ENCODE results near the gene KCND2. TPM values are rescaled to one million over a fixed set of nuclear protein-coding genes. Genes with fewer than 3 reads are reported as not detected.

The KCND2 gene
- total and polyA plus RNA-seq, 2 experiments from 2014 or later: 0.45 to 2.2 TPM

- no peak for DNase-seq (ENCODE audit: low read depth in 1 of 2, low spot score in 1 of 2)
- TF ChIP-seq CTCF (IDR thresholded peaks at IDR 0.05; ENCODE audit: low read depth, low read length): no peak
- Histone ChIP-seq H3K9me3 (ENCODE audit: low read depth) (no peaks in the 10 kb centered on the region), H3K4me1 (ENCODE audit: low read depth) (peaks cover 8% of the 10 kb centered on the region), H3K27ac (no peak overlapping the region), H3K27me3 (no peaks in the 10 kb centered on the region), H3K4me3 (no peak overlapping the region), H3K36me3 (no peaks in the 10 kb centered on the region)
Measured at GRCh38 chr7:120718361-120718760, 445.4 kb downstream of the KCND2 start.

- TF ChIP-seq CTCF (IDR thresholded peaks at IDR 0.05; ENCODE audit: low read depth, low read length): no peak
- Histone ChIP-seq H3K9me3 (ENCODE audit: low read depth) (no peaks in the 10 kb centered on the region), H3K36me3 (no peaks in the 10 kb centered on the region), H3K4me1 (ENCODE audit: low read depth) (peaks cover 8% of the 10 kb centered on the region), H3K4me3 (no peak overlapping the region), H3K27ac (no peak overlapping the region), H3K27me3 (no peaks in the 10 kb centered on the region)
- DNase-seq (ENCODE audit: low read depth in 1 of 2, low spot score in 1 of 2): no peak
Measured at GRCh38 chr7:120720317-120720716, 447.3 kb downstream of the KCND2 start.

- Histone ChIP-seq H3K36me3 (no peaks in the 10 kb centered on the region), H3K9me3 (ENCODE audit: low read depth) (no peaks in the 10 kb centered on the region), H3K4me1 (ENCODE audit: low read depth) (peaks cover 10% of the 10 kb centered on the region), H3K27me3 (no peaks in the 10 kb centered on the region), H3K4me3 (no peak overlapping the region), H3K27ac (no peak overlapping the region)
- no peak for DNase-seq (ENCODE audit: low read depth in 1 of 2, low spot score in 1 of 2)
- no peak for TF ChIP-seq CTCF (IDR thresholded peaks at IDR 0.05; ENCODE audit: low read depth, low read length)
Measured at GRCh38 chr7:120723465-120724385, 450.8 kb downstream of the KCND2 start.

- TF ChIP-seq CTCF (IDR thresholded peaks at IDR 0.05; ENCODE audit: low read depth, low read length): no peak
- H3K9me3 ChIP-seq (ENCODE audit: low read depth): no peaks in the 10 kb centered on the region
- H3K27ac ChIP-seq: no peak overlapping the region
- H3K36me3 ChIP-seq: no peaks in the 10 kb centered on the region
- no peak overlapping the region for H3K4me3 ChIP-seq
- no peaks in the 10 kb centered on the region for H3K27me3 ChIP-seq
- DNase-seq (ENCODE audit: low read depth in 1 of 2, low spot score in 1 of 2): no peak
- H3K4me1 ChIP-seq (ENCODE audit: low read depth): peaks cover 10% of the 10 kb centered on the region
Measured at GRCh38 chr7:120724448-120724847, 451.5 kb downstream of the KCND2 start.

- Histone ChIP-seq H3K4me1 (ENCODE audit: low read depth) (peaks cover 10% of the 10 kb centered on the region), H3K27me3 (no peaks in the 10 kb centered on the region), H3K36me3 (no peaks in the 10 kb centered on the region), H3K9me3 (ENCODE audit: low read depth) (no peaks in the 10 kb centered on the region), H3K27ac (no peak overlapping the region), H3K4me3 (no peak overlapping the region)
- no peak for TF ChIP-seq CTCF (IDR thresholded peaks at IDR 0.05; ENCODE audit: low read depth, low read length)
- no peak for DNase-seq (ENCODE audit: low read depth in 1 of 2, low spot score in 1 of 2)
Measured at GRCh38 chr7:120724955-120725354, 452.0 kb downstream of the KCND2 start.
